K562 (cell line): ENCODE results near the gene UBR4. TPM values are rescaled to one million over a fixed set of nuclear protein-coding genes. Genes with fewer than 3 reads are reported as not detected.
A peak's percentile ranks its signal among the peaks of the same experiment; 100 is the strongest.

Experiments used
- BRD4 ChIP-seq: fragments of 200-600 bp; sonication (generic); IDR thresholded peaks from 2 replicates; pipeline ENCODE4 v1.6.1; 2017; ENCODE audit warnings: inconsistent platforms
- CEBPB ChIP-seq: fragments of 450-650 bp; IDR thresholded peaks from 2 replicates; pipeline ENCODE4 v1.6.1; 2016; ENCODE audit warnings: missing genetic modification characterization, missing compliant biosample characterization
- CHD2 ChIP-seq: IDR thresholded peaks from 2 replicates; pipeline ENCODE4 v1.6.1; 2011; ENCODE audit warnings: low read depth, low read length
- FOXM1 ChIP-seq, 2 experiments: fragments of 450-650 bp in 1 of 2; sonication (generic) in 1 of 2; formaldehyde crosslinking in 1 of 2; IDR thresholded peaks; 2 replicates each; pipeline versions ENCODE4 v1.6.1 to v1.9.0; 2017 to 2022; ENCODE audit warnings: low read depth in 2 of 2, mild to moderate bottlenecking in 2 of 2, missing genetic modification reagents in 1 of 2, moderate library complexity in 1 of 2
- MAFF ChIP-seq: IDR thresholded peaks from 2 replicates; pipeline ENCODE4 v1.6.1; 2012; ENCODE audit warnings: low read length, improper control_type of control experiment
- MED1 ChIP-seq: sonication (generic); formaldehyde crosslinking; IDR thresholded peaks from 2 replicates; pipeline ENCODE4 v1.8.1; 2023; ENCODE audit warnings: missing genetic modification reagents, borderline replicate concordance
- SIX5 ChIP-seq, 2 experiments: IDR thresholded peaks; 2 replicates each; pipeline ENCODE4 v1.6.1; 2011; ENCODE audit warnings: low read length in 2 of 2, borderline replicate concordance in 1 of 2, low read depth in 1 of 2, mild to moderate bottlenecking in 1 of 2, moderate library complexity in 1 of 2; ENCODE audit not compliant: insufficient read depth in 1 of 2
- STAT5B ChIP-seq: fragments of 250-450 bp; sonication (Bioruptor Pico); IDR thresholded peaks from 2 replicates; pipeline ENCODE4 v1.8.0; 2021; ENCODE audit warnings: mild to moderate bottlenecking, inconsistent platforms
- TEAD4 ChIP-seq, 2 experiments: sonication (generic) in 1 of 2; formaldehyde crosslinking in 1 of 2; IDR thresholded peaks; 2 replicates each; pipeline versions ENCODE4 v1.6.1 to v1.8.0; 2012 to 2022; ENCODE audit warnings: borderline replicate concordance in 1 of 2, inconsistent platforms in 1 of 2, low read length in 1 of 2, mild to moderate bottlenecking in 1 of 2, missing genetic modification reagents in 1 of 2
- U2AF1 ChIP-seq: fragments of 200-400 bp; formaldehyde crosslinking; optimal IDR thresholded peaks from 2 replicates; pipeline ENCODE3; 2017; ENCODE audit warnings: mild to moderate bottlenecking, low read depth, low read length, moderate library complexity
- ZNF165 ChIP-seq: fragments of 250-450 bp; sonication (Bioruptor Pico); IDR thresholded peaks from 2 replicates; pipeline ENCODE4 v1.4.0; 2020; ENCODE audit warnings: borderline replicate concordance
- ZNF583 ChIP-seq: fragments of 250-450 bp; sonication (Bioruptor Pico); IDR thresholded peaks from 2 replicates; pipeline ENCODE4 v1.4.0; 2020
- ZNF717 ChIP-seq: fragments of 250-450 bp; sonication (Bioruptor Pico); IDR thresholded peaks from 2 replicates; pipeline ENCODE4 v1.5.0; 2021
- polyA plus RNA-seq, 8 experiments: library from polyadenylated mRNA; depleted of rRNA in 4 of 8; stranded (reverse) in 5 of 8; unstranded in 3 of 8; fragments of >200 nt; fragmentation: Nextera tagmentation in 2 of 8; fragmentation: Illumina TruSeq in 1 of 8; extraction: Ambion mirVana in 2 of 8; extraction: Trizol in 1 of 8; gene quantifications; 2 replicates each; pipeline versions ENCODE4 v1.2.1 to v1.2.3, GENCODE V29; 2011 to 2014; ENCODE audit warnings: inconsistent platforms in 1 of 8, missing spikeins in 1 of 8
- total RNA-seq, 7 experiments: library from RNA; depleted of rRNA in 6 of 7; stranded (reverse); fragments of >200 nt in 6 of 7; fragmentation: Illumina TruSeq in 2 of 7; extraction: Trizol in 2 of 7; gene quantifications; 2 replicates each; pipeline versions ENCODE4 v1.2.1 to v1.2.3, GENCODE V29; 2011 to 2021; ENCODE audit warnings: low replicate concordance in 1 of 7
- TF ChIP-seq, protein P1 (sequence below): fragments of 450-650 bp; IDR thresholded peaks from 2 replicates; pipeline ENCODE4 v1.6.1; 2018; ENCODE audit warnings: mild to moderate bottlenecking, low read depth; ENCODE audit not compliant: partially characterized antibody
- TF ChIP-seq, protein P2 (sequence below): fragments of 250-450 bp; sonication (Bioruptor Pico); IDR thresholded peaks from 2 replicates; pipeline ENCODE4 v1.4.0; 2020
- TF ChIP-seq, protein P3 (sequence below): fragments of 250-450 bp; sonication (Bioruptor Pico); IDR thresholded peaks from 2 replicates; pipeline ENCODE4 v1.4.0; 2020; ENCODE audit warnings: mild to moderate bottlenecking, moderate library complexity
- TF ChIP-seq, protein P4 (sequence below): fragments of 450-650 bp; IDR thresholded peaks from 2 replicates; pipeline ENCODE4 v1.6.1; 2016; ENCODE audit warnings: mild to moderate bottlenecking
- TF ChIP-seq, protein P5 (sequence below): fragments of 450-650 bp; IDR thresholded peaks from 2 replicates; pipeline ENCODE4 v1.6.1; 2017; ENCODE audit warnings: antibody characterized with exemption

Gene UBR4
- total and polyA plus RNA-seq, 9 of the 15 experiments (the other 6 are each of a cell fraction or from before 2014, with no cell fraction given): 55.4 to 277 (median 123) TPM

DNA sequence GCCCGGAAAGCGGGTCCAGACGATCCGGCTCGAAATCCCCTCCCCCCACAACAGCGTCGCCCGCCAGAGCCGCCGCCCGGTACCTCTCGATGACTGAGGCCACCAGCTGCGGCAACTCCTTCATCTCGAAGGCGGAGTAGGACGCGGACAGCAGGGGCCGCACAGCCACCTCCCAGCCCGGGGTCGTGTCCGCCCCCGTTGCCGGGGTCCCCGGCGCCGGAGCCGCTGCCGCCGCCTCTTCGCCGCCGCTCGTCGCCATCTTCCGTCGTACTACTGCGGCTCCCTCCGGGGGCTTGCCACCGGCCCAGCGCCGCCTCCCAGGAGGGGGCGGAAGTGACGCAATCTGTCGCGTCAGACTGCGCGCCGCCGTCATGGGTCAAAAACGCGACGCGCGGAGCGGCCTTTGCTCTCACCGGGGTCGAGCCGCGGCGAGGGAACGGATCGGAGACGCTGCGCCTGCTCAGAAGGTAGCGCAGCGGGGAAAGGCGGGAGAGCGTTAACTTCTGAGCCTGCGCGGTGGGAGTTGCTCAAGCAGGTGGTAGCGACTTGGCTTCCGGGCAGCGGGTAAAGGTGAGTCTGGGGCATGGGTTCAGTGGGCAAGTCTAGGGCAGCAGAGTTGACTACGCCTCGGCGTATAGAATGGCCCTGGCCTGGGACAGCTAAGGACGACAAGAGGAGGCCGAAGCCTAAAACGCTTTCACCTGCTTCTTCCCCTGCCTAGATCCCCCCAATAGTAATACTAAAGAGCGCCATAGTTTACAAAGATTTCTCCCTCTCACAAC lies at the start of gene UBR4 (continued):
- TF ChIP-seq, protein P1, sequence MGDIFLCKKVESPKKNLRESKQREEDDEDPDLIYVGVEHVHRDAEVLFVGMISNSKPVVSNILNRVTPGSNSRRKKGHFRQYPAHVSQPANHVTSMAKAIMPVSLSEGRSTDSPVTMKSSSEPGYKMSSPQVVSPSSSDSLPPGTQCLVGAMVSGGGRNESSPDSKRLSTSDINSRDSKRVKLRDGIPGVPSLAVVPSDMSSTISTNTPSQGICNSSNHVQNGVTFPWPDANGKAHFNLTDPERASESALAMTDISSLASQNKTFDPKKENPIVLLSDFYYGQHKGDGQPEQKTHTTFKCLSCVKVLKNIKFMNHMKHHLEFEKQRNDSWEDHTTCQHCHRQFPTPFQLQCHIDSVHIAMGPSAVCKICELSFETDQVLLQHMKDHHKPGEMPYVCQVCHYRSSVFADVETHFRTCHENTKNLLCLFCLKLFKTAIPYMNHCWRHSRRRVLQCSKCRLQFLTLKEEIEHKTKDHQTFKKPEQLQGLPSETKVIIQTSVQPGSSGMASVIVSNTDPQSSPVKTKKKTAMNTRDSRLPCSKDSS: no peak
- TF ChIP-seq ZNF165 (CRISPR knock-in tag) (no peak; the same call in 1 of the 2 replicates), SIX5 (IDR thresholded peaks at IDR 0.05; ENCODE audit: borderline replicate concordance in 1 of 2, insufficient read depth in 1 of 2, low read depth in 1 of 2, low read length in 2 of 2) (peak; percentile 39 to 46; a peak in 3 of 4 replicates), BRD4 (0 out of 2 replicates have a peak, but pooled peaks have one; percentile 45), MAFF (no peak), ZNF717 (no peak), U2AF1 (peak; percentile 97), ZNF583 (CRISPR knock-in tag) (no peak), STAT5B (no peak), FOXM1 (IDR thresholded peaks at IDR 0.05; ENCODE audit: low read depth) (no peak; the same call in 1 of the 2 replicates), FOXM1 (CRISPR knock-in tag; IDR thresholded peaks at IDR 0.05; ENCODE audit: low read depth) (peak; percentile 86; the same call in 1 of the 2 replicates), MED1 (no peak), CHD2 (peak; percentile 27; the same call in 1 of the 2 replicates), TEAD4 (IDR thresholded peaks at IDR 0.05; ENCODE audit: low read length) (0 out of 2 replicates have a peak, but pooled peaks have one; percentile 4), TEAD4 (CRISPR knock-in tag; IDR thresholded peaks at IDR 0.05; ENCODE audit: borderline replicate concordance) (no peak; the same call in 1 of the 2 replicates), CEBPB (tag) (peak; percentile 99)
- TF ChIP-seq, protein P2, sequence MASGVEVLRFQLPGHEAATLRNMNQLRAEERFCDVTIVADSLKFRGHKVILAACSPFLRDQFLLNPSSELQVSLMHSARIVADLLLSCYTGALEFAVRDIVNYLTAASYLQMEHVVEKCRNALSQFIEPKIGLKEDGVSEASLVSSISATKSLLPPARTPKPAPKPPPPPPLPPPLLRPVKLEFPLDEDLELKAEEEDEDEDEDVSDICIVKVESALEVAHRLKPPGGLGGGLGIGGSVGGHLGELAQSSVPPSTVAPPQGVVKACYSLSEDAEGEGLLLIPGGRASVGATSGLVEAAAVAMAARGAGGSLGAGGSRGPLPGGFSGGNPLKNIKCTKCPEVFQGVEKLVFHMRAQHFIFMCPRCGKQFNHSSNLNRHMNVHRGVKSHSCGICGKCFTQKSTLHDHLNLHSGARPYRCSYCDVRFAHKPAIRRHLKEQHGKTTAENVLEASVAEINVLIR: peak; percentile 100
- TF ChIP-seq, protein P3, sequence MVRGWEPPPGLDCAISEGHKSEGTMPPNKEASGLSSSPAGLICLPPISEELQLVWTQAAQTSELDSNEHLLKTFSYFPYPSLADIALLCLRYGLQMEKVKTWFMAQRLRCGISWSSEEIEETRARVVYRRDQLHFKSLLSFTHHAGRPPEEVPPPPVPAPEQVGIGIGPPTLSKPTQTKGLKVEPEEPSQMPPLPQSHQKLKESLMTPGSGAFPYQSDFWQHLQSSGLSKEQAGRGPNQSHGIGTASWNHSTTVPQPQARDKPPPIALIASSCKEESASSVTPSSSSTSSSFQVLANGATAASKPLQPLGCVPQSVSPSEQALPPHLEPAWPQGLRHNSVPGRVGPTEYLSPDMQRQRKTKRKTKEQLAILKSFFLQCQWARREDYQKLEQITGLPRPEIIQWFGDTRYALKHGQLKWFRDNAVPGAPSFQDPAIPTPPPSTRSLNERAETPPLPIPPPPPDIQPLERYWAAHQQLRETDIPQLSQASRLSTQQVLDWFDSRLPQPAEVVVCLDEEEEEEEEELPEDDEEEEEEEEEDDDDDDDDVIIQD (CRISPR knock-in tag): no peak
- TF ChIP-seq, protein P4, sequence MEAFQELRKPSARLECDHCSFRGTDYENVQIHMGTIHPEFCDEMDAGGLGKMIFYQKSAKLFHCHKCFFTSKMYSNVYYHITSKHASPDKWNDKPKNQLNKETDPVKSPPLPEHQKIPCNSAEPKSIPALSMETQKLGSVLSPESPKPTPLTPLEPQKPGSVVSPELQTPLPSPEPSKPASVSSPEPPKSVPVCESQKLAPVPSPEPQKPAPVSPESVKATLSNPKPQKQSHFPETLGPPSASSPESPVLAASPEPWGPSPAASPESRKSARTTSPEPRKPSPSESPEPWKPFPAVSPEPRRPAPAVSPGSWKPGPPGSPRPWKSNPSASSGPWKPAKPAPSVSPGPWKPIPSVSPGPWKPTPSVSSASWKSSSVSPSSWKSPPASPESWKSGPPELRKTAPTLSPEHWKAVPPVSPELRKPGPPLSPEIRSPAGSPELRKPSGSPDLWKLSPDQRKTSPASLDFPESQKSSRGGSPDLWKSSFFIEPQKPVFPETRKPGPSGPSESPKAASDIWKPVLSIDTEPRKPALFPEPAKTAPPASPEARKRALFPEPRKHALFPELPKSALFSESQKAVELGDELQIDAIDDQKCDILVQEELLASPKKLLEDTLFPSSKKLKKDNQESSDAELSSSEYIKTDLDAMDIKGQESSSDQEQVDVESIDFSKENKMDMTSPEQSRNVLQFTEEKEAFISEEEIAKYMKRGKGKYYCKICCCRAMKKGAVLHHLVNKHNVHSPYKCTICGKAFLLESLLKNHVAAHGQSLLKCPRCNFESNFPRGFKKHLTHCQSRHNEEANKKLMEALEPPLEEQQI: no peak
- TF ChIP-seq, protein P5, sequence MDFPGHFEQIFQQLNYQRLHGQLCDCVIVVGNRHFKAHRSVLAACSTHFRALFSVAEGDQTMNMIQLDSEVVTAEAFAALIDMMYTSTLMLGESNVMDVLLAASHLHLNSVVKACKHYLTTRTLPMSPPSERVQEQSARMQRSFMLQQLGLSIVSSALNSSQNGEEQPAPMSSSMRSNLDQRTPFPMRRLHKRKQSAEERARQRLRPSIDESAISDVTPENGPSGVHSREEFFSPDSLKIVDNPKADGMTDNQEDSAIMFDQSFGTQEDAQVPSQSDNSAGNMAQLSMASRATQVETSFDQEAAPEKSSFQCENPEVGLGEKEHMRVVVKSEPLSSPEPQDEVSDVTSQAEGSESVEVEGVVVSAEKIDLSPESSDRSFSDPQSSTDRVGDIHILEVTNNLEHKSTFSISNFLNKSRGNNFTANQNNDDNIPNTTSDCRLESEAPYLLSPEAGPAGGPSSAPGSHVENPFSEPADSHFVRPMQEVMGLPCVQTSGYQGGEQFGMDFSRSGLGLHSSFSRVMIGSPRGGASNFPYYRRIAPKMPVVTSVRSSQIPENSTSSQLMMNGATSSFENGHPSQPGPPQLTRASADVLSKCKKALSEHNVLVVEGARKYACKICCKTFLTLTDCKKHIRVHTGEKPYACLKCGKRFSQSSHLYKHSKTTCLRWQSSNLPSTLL: no peak
